ENCODE data around the gene HRH2.
"Not testable (repeated sequence)": the region's sequence is repeated elsewhere in the genome, so short reads cannot be mapped to it uniquely, and the experiment has no call there.

HRH2 gene

DNA sequence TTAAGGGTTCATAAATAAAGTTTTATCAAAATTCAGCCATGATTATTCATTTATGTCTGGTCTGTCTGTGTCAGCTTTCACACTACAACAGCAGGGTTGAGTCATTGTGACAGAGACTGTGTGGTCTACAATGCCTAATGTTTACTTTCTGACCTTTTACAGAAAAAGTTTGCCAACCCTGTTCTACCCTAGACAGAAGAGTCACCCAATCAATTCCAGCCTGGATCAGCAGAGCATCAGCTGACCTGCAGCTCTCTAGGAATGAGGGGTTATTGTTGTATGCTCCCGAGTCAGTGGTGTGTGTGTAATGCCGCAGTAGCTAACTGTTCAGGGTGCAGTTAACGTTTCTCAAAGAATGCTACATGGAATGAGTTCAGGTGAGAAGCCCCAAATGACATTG is 87.3 kb downstream of the HRH2 start:
- no peak for DNase-seq

DNA sequence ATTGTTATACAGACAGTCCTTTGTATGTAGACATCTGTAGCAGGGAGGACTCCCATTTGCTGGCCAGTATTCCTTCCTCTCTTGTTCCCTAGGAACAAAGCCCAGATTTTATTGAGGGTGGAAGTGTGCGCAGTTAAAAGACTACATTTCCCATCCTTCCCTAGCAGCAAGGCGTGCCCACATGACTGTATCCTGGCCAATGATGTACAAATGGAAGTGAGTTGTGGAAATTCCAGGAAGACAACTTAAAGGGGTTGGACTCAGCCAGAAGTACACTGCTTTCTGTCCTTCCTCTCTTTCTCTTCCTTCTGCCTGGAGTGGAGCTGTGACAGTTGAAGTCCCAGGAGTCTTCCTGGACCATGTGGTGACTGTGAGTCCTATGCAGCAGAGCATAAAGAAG is 89.0 kb downstream of the HRH2 start:
- DNase-seq: no peak

DNA sequence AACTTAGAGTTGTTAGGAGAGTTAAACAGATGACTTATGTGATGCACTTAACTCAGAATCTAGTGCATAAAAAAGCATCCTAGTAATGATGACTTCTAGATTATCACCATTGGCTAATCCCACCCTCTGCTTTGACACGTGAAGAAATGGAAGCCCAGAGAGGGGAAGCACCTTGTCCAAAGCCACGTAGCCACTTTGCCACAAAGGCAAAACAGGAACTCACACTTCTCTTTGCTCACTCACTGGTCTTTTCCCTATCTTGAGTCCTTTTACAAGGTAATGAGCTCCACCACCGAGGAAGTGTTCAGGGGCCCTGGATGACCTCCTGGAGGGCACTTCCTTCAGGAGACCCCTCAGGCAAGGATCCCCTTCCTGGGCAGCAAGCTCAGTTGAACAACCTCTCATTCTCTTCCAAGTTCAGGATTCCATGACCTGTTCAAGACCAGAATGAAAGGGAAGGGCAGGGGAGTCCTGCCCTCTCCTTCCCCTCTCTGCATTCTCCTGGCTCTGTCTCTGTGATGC is 89.7 kb downstream of the HRH2 start:
- DNase-seq: no peak

DNA sequence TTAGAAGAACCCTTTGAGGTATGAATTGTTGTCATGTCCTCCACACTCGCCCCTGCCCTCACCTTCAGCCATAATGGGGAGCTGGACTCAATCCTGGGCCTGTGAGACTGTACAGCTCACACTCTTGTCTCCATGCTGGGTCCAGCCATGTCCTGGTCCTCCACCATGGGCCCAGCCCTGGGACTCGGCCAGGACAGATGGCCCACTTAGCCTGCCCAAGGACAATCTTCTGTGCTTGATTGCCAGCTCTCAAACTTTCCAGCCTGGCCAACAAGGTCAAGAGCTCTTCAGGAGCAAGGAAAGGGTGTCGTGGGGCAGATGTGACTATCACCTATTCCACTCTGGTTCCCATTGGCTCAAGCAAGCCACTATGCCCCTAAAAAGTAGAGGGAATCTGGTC is 90.8 kb downstream of the HRH2 start:
- no peak for DNase-seq

DNA sequence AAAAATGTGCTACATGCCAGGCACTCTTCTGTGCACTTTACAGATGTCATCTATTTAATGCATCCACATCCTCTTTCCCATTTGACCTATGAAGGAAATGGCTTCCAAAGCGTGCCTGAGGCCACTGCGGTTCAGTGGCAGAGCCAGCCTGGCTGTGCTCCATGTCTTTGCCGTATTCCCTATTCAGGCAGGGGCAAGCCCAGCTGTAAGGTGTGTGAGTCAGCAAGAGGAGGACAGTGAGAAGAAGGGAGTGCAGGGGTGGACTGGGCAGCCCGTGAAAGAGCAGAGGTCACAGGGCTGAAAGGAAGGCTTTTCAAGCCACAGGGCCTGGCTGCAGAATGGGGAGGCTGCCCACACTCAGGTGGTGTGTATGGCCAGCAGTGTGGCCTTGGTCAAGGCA is 91.7 kb downstream of the HRH2 start:
- no peak for DNase-seq

DNA sequence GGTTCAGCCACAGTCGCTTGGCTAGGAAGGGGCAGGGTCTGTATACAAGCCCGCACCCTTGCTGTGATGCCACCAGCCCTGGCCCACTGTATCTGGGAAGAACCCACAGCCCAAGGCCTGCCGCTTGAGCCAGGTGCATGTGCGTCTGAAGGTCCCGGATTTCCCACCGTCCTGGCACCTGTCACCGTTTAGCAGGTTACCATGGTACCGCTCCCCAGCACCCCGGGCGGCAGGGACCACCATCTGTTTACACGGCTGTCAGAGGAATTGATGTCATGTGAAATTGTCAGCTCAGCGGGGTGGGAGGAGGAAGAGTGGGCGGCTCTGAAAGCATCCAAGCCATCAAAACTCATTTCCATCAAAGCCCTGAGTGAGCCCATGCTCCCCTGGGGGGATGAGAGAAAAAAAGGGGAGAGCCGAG is 92.7 kb downstream of the HRH2 start:
- no peak for DNase-seq

DNA sequence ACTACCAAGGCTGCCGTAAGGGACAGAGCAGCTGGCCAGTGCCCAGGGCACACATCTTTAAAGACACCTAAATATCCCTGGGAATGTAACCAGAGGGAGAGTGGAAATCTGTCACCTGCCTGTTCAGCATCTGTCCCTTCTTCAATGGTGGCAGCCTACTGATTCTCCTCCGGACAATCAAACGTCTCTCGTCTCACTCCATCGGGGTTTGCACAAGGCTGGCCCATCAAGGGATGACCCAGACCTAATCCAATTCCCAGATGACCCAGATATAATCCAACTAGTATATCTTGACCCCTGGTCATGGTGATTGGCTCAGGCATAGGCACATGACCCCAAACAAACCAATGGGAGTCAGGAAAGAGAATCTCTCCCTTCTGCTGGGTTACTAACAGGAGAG is 93.5 kb downstream of the HRH2 start:
- DNase-seq: no peak

DNA sequence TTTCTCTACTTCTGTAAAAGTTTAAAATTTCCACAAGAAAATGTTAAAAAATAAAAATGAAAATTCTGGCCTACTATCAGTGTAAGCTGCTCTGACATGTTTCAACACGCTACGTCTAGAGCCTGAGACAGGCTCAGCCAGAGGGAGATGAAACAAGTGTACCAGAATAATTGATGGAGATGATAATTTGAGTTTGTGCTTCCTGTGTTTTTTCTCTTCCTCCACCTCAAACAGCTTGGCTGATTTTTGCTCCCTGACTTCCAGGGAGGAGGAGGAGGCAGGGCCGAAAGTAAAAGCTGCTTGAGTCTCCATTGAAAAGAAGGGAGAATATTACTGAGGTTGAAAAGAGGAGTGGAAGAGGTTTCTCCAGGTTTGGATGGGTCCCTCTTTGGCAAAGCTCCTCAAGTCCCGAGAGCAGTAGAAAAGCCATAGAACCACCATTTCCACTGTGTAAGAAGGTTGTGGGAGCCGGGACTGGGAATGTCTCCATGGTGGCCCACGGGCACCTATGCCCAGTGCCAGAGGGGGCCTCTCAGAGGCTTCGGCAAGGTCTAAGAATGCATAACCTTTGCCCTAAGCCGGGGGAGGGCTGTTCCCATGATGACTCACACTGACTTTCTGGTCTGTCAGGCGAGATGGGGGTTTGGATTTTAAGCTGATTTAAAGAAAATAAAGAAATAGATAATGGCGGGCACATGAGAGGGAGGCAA is 95.1 kb downstream of the HRH2 start:
- DNase-seq: no peak

DNA sequence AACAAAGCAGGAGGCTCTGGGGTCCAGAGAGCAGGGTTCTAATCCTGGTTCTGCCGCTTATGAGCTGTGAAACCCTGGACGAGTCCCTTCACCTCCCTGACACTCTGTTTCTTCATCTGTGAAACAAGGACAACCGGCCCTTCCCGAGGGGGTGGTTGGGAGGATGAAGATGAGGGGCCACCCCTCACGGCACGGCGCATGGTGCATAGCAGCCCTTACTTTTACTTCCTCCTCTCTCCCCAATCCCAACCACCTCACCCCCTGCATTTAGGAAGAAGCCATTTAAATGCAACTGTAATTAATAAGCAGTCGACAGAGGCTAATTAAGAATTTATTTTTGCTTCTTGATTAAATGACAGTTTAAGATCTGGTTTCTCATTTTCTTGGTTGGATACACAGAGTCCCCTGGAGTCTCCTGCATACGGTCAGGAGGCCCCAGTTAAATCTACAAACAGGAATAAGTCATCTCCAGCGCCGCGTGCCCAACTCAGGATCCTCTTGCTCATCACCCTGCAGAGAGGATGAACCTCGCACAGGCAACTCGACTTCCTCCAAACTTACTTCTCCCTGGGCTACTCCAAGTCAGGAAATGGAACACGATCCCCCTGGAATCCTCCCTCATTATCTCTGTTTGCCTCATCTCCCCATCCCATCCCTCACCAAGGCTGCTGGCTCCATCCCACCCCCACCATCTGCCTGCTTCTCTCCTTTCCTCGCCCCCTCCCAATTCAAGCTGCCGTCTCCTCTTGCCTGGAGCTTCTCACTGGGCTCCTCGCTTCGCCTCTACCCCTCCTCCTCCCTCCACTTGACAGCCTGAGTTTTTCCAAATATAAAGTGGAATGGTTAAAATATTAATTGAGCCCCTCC is 95.9 kb downstream of the HRH2 start:
- DNase-seq: no peak

DNA sequence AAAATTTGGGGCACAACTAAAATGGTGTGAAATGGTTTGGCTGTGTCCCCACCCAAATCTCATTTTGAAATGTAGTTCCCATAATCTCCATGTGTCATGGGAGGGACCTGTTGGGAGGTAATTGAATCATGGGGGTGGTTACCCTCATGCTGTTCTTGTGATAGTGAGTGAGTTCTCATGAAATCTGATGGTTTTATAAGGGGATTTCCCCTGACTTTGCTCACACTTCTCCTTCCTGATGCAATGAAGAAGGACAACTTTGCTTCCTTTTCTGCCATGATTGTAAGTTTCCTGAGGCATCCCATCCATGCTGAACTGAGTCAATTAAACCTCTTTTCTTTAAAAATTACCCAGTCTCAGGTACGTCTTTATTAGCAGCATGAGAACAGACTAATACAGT is 102.1 kb downstream of the HRH2 start:
- DNase-seq: not testable (repeated sequence)
